HUES64 (cell line): ENCODE measurements around the gene TCF7L2.

Experiments used
- H3K27ac ChIP-seq: 2 replicates; pipeline ENCODE4 v1.7.0; 2013; ENCODE audit warnings: low read depth, low read length, inconsistent platforms
- H3K27me3 ChIP-seq: 2 replicates; pipeline ENCODE4 v1.6.1; 2013; ENCODE audit warnings: mild to moderate bottlenecking, low read length; ENCODE audit not compliant: insufficient read depth
- H3K36me3 ChIP-seq: 2 replicates; pipeline ENCODE4 v1.6.1; 2013; ENCODE audit warnings: mild to moderate bottlenecking, low read length; ENCODE audit not compliant: insufficient read depth
- H3K4me1 ChIP-seq: 2 replicates; pipeline ENCODE4 v1.6.1; 2013; ENCODE audit warnings: mild to moderate bottlenecking, low read length, moderate library complexity; ENCODE audit not compliant: insufficient read depth
- H3K4me3 ChIP-seq: 2 replicates; pipeline ENCODE4 v1.5.1; 2013; ENCODE audit warnings: mild to moderate bottlenecking, low read length, moderate library complexity
- H3K9ac ChIP-seq: 2 replicates; pipeline ENCODE4 v1.6.1; 2013; ENCODE audit warnings: mild to moderate bottlenecking, low read depth, low read length
- H3K9me3 ChIP-seq: 2 replicates; pipeline ENCODE4 v1.6.1; 2013; ENCODE audit warnings: low read depth, low read length; ENCODE audit not compliant: insufficient read depth
- WGBS: fragments of 150-250, 120-280 bp; methylation state at CpG from one replicate; pipeline ENCODE4 v1.1.7; 2013; ENCODE audit warnings: missing lambda C conversion rate; 5-methylcytosine and 5-hydroxymethylcytosine counted together

The TCF7L2 gene

GRCh38 chr10:113025487-113025886, 75.4 kb downstream of the TCF7L2 start:
- Histone ChIP-seq H3K9ac (no peak overlapping the region), H3K4me1 (peaks cover 43% of the 10 kb centered on the region), H3K36me3 (peaks cover 4% of the 10 kb centered on the region; the same call in 1 of the 2 replicates), H3K4me3 (no peak overlapping the region), H3K9me3 (no peaks in the 10 kb centered on the region), H3K27me3 (no peaks in the 10 kb centered on the region), H3K27ac (no peak overlapping the region)
- 94% methylated on average over 6 of the region's 6 CpGs for WGBS

GRCh38 chr10:113026679-113027078, 76.6 kb downstream of the TCF7L2 start:
- H3K4me3 ChIP-seq = no peak overlapping the region
- H3K27me3 ChIP-seq = no peaks in the 10 kb centered on the region
- H3K27ac ChIP-seq = peak overlapping the region; percentile 42; the same call in 1 of the 2 replicates
- peaks cover 44% of the 10 kb centered on the region for H3K4me1 ChIP-seq
- H3K9ac ChIP-seq = no peak overlapping the region
- 78% methylated on average over 4 of the region's 4 CpGs for WGBS
- no peaks in the 10 kb centered on the region for H3K36me3 ChIP-seq
- no peaks in the 10 kb centered on the region for H3K9me3 ChIP-seq

GRCh38 chr10:113027230-113027573, 77.2 kb downstream of the TCF7L2 start:
- no peaks in the 10 kb centered on the region for H3K36me3 ChIP-seq
- H3K27me3 ChIP-seq = no peaks in the 10 kb centered on the region
- H3K27ac ChIP-seq = no peak overlapping the region
- no peak overlapping the region for H3K9ac ChIP-seq
- WGBS = 31% methylated on average over 2 of the region's 2 CpGs
- no peak overlapping the region for H3K4me3 ChIP-seq
- H3K9me3 ChIP-seq = no peaks in the 10 kb centered on the region
- peaks cover 44% of the 10 kb centered on the region for H3K4me1 ChIP-seq

- no peaks in the 10 kb centered on the region for H3K36me3 ChIP-seq
- H3K9ac ChIP-seq = no peak overlapping the region
- WGBS = 46% methylated on average over 15 of the region's 15 CpGs
- peak overlapping the region; percentile 39; the same call in 1 of the 2 replicates for H3K27ac ChIP-seq
- no peak overlapping the region for H3K4me3 ChIP-seq
- no peaks in the 10 kb centered on the region for H3K27me3 ChIP-seq
- no peaks in the 10 kb centered on the region for H3K9me3 ChIP-seq
- peaks cover 44% of the 10 kb centered on the region for H3K4me1 ChIP-seq
These were observed 77.8 kb downstream of the TCF7L2 start for GRCh38 chr10:113027574-113028455.

DNA sequence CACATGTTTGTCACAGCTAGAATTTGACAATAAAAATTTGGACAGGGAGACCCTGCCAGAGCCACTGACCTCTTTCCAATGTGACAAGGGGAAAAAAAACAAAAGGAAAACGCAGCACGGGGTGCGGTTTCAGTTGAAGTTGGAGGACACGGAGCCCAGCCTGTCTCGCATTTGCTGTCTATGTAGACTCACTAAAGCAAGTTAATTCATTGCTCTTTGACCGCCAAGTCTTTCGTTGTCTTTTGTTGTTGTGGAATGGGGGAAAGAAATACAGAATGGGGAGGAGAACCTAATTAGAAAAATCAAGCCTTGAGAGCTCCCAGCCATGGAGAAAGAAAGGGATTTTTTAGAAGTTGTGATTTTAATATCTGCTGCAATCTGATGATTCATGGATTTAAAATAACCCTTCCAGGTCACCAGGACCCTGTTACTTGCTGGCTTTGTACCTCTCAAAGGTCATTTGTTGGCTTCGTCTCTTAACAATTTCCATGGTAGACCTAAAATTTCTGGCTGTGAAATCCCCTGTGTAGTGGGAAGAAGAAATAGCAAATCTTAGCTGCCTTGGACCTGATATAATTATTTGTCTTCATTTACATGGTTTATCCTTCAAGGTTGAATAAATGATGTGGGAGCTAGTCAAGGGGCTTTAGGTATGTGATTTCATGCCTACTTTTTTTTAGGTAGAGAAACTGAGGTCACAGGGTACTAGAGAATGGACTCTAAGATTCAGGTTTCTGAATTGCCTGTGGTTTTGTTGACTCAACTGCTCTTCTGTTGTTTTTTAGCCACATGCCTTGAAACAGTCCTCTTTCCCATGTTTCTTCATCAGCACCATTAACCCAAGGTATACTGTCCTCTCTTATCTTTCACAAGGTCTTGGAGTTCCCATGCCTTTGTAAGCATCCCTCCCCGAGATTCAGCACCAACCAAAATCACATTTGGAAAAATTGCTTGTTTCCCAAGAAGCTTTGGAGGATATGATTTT, 78.7 kb downstream of the TCF7L2 start:
- Histone ChIP-seq H3K9me3 (no peaks in the 10 kb centered on the region), H3K36me3 (no peaks in the 10 kb centered on the region), H3K27me3 (no peaks in the 10 kb centered on the region), H3K4me1 (peaks cover 44% of the 10 kb centered on the region), H3K27ac (no peak overlapping the region), H3K4me3 (no peak overlapping the region), H3K9ac (no peak overlapping the region)
- WGBS = 77% methylated on average over 9 of the region's 9 CpGs

DNA sequence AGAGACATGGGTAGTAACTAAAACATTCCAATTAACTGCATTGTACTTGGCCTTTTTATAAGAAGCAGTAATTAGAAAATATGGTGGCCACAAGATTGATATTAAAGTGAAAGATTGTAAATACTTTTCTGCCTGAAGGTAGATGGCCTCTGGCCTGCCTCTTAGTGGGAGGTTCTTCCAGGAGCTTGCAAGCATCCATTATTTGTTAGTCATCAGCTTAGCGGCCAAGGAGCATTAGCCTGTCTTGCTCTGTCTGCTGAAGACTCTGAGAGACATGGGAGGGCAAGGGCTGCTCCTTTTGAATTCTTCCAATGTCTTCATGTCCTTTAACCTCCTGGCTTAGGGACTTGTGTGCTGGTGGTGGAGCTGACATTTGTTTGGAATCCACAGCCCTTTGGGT, 80.4 kb downstream of the TCF7L2 start:
- Histone ChIP-seq H3K36me3 (no peaks in the 10 kb centered on the region), H3K4me1 (peaks cover 50% of the 10 kb centered on the region), H3K27me3 (no peaks in the 10 kb centered on the region), H3K9ac (no peak overlapping the region), H3K9me3 (no peaks in the 10 kb centered on the region), H3K27ac (no peak overlapping the region), H3K4me3 (no peak overlapping the region)
- WGBS = 91% methylated on average over 1 of the region's 1 CpG

DNA sequence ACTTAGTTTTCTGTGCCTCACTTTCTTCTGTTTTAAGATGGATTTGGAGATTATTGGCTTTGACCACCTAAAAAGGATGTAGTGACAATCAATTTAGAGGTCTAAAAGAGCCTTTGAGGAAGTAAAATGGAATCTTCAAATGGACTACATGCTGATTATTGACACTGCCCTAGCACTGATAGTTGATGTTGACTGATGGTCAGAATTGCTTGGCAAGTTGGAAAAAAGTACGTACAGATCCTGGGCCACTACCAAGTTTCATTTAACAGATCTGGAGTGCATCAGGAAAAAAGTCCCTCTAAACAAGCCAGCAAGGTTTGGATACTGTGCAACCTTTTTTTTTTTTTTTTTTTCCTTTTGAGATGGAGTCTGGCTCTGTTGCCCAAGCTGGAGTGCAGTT, 81.1 kb downstream of the TCF7L2 start:
- Histone ChIP-seq H3K9me3 (no peaks in the 10 kb centered on the region), H3K4me1 (peaks cover 53% of the 10 kb centered on the region), H3K4me3 (no peak overlapping the region), H3K9ac (no peak overlapping the region), H3K27ac (no peak overlapping the region), H3K36me3 (no peaks in the 10 kb centered on the region), H3K27me3 (no peaks in the 10 kb centered on the region)
- WGBS = 97% methylated on average over 1 of the region's 1 CpG

DNA sequence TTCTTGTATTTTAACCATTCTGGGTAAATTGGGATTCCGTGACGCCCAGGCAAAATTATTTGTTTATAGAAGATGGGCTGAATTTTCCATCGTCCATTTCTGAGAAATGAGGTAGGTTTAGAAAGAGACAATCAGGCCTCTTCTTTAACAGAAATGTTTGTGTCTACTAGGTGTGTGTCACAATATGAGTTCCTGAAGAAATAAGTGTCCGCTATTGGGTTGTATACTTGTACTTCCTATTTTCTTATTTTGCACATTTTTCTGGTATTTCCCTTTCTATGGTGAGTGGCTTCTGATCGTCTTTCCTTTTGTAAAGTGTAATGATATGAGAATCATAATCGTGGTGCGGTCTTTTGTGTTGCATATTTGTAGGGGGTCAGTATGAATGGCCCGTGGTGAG, 83.9 kb downstream of the TCF7L2 start:
- Histone ChIP-seq H3K4me3 (no peak overlapping the region), H3K27ac (no peak overlapping the region), H3K27me3 (no peaks in the 10 kb centered on the region), H3K36me3 (peaks cover under 1% of the 10 kb centered on the region; the same call in 1 of the 2 replicates), H3K9ac (no peak overlapping the region), H3K9me3 (no peaks in the 10 kb centered on the region), H3K4me1 (peaks cover 35% of the 10 kb centered on the region)
- WGBS = 92% methylated on average over 8 of the region's 8 CpGs

GRCh38 chr10:113035732-113036312, 85.8 kb downstream of the TCF7L2 start:
- Histone ChIP-seq H3K36me3 (peaks cover 17% of the 10 kb centered on the region), H3K27me3 (no peaks in the 10 kb centered on the region), H3K9me3 (no peaks in the 10 kb centered on the region), H3K4me3 (no peak overlapping the region), H3K4me1 (peaks cover 23% of the 10 kb centered on the region), H3K9ac (no peak overlapping the region), H3K27ac (no peak overlapping the region)
- 95% methylated on average over 5 of the region's 5 CpGs for WGBS

DNA sequence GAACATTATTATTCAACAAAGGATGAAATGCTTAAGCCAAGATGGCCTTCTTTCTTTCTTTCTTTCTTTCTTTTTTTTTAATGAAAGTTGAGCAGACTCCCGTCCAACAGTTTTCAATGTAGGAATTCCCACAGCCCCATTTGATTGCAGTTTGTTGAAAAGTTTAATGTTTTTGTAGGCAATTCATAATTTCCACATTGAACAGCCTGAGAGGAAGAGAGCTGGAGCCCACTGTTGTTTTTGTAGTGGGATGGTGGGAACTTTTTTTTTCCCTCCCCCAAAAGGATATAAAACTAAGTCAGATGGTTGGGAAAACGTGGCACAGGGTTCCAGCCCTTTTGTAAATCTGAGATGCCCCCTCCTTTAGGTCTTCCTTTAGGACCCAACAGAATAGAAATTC, 86.6 kb downstream of the TCF7L2 start:
- no peak overlapping the region for H3K4me3 ChIP-seq
- H3K27ac ChIP-seq = no peak overlapping the region
- no peaks in the 10 kb centered on the region for H3K9me3 ChIP-seq
- H3K4me1 ChIP-seq = peaks cover 20% of the 10 kb centered on the region
- H3K9ac ChIP-seq = no peak overlapping the region
- peaks cover 21% of the 10 kb centered on the region for H3K36me3 ChIP-seq
- no peaks in the 10 kb centered on the region for H3K27me3 ChIP-seq
- 79% methylated on average over 2 of the region's 2 CpGs for WGBS

DNA sequence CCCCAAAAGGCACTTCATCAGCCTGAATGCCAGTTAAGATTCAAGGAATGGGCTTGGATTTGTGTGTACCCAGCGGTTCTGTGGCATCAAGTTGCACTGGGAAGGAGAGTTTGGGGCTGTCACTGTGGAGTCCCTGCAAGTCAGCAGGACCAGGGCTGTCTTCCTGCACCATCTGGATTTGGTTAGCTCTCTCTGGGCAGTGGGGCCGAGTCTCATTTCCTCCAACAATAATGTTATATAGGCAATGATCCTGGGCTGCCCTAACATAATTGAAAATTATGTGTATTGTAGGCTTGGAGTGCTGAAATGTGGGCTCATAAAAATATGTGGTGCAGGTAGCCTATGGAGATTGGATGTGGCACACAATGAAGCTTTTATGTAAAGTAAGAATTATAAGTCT, 87.2 kb downstream of the TCF7L2 start:
- no peak overlapping the region for H3K9ac ChIP-seq
- H3K4me1 ChIP-seq = peaks cover 20% of the 10 kb centered on the region
- H3K36me3 ChIP-seq = peaks cover 27% of the 10 kb centered on the region
- H3K9me3 ChIP-seq = no peaks in the 10 kb centered on the region
- H3K4me3 ChIP-seq = no peak overlapping the region
- no peaks in the 10 kb centered on the region for H3K27me3 ChIP-seq
- WGBS = 91% methylated on average over 2 of the region's 2 CpGs
- no peak overlapping the region for H3K27ac ChIP-seq
